ENCODE results near the gene DNMT3B.

DNA sequence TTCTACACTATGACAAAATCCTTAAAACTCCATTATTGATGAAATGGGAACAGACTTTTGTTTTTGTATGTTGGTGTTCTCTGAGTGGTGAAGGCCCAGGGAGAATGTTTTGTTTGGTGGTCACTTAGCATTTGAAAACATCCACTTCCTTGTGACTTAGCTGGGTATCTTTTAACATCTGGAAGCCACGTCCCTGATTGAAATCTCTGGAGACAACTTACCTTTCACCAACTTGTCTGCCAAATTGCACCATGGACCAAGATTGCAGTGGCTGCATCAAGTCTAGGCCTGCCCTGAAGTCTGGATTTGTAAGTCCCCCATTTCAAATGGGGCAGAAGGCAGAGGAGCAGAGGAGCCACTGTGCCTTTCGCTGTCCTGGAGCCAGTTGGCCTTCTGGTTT is 96.0 kb downstream of the DNMT3B start:
- TF ChIP-seq, protein P1, sequence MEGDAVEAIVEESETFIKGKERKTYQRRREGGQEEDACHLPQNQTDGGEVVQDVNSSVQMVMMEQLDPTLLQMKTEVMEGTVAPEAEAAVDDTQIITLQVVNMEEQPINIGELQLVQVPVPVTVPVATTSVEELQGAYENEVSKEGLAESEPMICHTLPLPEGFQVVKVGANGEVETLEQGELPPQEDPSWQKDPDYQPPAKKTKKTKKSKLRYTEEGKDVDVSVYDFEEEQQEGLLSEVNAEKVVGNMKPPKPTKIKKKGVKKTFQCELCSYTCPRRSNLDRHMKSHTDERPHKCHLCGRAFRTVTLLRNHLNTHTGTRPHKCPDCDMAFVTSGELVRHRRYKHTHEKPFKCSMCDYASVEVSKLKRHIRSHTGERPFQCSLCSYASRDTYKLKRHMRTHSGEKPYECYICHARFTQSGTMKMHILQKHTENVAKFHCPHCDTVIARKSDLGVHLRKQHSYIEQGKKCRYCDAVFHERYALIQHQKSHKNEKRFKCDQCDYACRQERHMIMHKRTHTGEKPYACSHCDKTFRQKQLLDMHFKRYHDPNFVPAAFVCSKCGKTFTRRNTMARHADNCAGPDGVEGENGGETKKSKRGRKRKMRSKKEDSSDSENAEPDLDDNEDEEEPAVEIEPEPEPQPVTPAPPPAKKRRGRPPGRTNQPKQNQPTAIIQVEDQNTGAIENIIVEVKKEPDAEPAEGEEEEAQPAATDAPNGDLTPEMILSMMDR (IDR thresholded peaks at IDR 0.05): no peak
- TF ChIP-seq EP300 (IDR thresholded peaks at IDR 0.05): no peak
